Endothelial cell of umbilical vein (primary cell): Measurements from ENCODE around the gene MTMR3.

Source experiments
- EZH2 ChIP-seq: IDR thresholded peaks from 2 replicates; pipeline ENCODE4 v1.6.1; 2012; ENCODE audit warnings: borderline replicate concordance, low read depth, mild to moderate bottlenecking, moderate library complexity, low read length, inconsistent platforms; ENCODE audit not compliant: severe bottlenecking
- FOS ChIP-seq: IDR thresholded peaks from 2 replicates; pipeline ENCODE4 v1.6.1; 2011; ENCODE audit warnings: mild to moderate bottlenecking, low read length, moderate library complexity, borderline replicate concordance; ENCODE audit not compliant: insufficient read depth
- JUN ChIP-seq: IDR thresholded peaks from 2 replicates; pipeline ENCODE4 v1.6.1; 2011; ENCODE audit warnings: borderline replicate concordance, low read depth; ENCODE audit not compliant: insufficient read length, insufficient read depth
- MYC ChIP-seq: IDR thresholded peaks from one replicate; pipeline ENCODE4 v1.6.1; 2011; ENCODE audit warnings: mild to moderate bottlenecking, low read depth, low read length
- POLR2A ChIP-seq: IDR thresholded peaks from 2 replicates; pipeline ENCODE4 v1.6.1; 2012; ENCODE audit warnings: low read depth, mild to moderate bottlenecking, control low read depth, low read length
- POLR2AphosphoS5 ChIP-seq: IDR thresholded peaks from 2 replicates; pipeline ENCODE4 v1.6.1; 2012; ENCODE audit warnings: low read depth, mild to moderate bottlenecking, control low read depth, low read length, moderate library complexity; ENCODE audit not compliant: insufficient read depth
- TF ChIP-seq, protein P1 (sequence below), 2 donors: IDR thresholded peaks; 1 replicate in 1 of 2; 2 replicates in 1 of 2; pipeline ENCODE4 v1.5.1; 2011; ENCODE audit warnings: low read length in 2 of 2, mild to moderate bottlenecking in 2 of 2, moderate library complexity in 2 of 2, control low read depth in 1 of 2, inconsistent platforms in 1 of 2, low read depth in 1 of 2; ENCODE audit not compliant: insufficient read depth in 1 of 2; ENCODE audit errors: extremely low read depth in 1 of 2
- TF ChIP-seq, protein P2 (sequence below): IDR thresholded peaks from 2 replicates; pipeline ENCODE4 v1.6.1; 2011; ENCODE audit not compliant: insufficient read depth, insufficient read length

DNA sequence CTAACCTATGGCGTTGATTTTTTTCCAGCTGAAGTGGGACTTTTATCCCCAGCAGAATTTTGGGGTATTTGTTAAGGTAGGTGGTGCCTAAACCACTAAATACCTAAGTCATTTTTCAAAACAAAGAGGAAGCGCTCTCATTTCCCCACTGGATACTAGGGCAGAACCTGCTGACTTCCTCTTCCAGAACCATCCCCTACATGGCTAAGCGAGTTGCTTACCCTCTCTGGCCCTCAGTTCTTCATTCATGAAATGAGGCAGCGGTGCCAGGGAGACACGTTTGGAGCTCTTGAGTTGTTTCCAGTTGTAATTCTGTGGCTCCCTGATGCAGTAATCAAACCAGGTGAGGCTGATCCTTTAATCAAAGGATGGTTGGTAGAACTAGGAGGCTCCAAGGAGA, 10.0 kb upstream of the MTMR3 start:
- TF ChIP-seq, protein P1, sequence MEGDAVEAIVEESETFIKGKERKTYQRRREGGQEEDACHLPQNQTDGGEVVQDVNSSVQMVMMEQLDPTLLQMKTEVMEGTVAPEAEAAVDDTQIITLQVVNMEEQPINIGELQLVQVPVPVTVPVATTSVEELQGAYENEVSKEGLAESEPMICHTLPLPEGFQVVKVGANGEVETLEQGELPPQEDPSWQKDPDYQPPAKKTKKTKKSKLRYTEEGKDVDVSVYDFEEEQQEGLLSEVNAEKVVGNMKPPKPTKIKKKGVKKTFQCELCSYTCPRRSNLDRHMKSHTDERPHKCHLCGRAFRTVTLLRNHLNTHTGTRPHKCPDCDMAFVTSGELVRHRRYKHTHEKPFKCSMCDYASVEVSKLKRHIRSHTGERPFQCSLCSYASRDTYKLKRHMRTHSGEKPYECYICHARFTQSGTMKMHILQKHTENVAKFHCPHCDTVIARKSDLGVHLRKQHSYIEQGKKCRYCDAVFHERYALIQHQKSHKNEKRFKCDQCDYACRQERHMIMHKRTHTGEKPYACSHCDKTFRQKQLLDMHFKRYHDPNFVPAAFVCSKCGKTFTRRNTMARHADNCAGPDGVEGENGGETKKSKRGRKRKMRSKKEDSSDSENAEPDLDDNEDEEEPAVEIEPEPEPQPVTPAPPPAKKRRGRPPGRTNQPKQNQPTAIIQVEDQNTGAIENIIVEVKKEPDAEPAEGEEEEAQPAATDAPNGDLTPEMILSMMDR (IDR thresholded peaks at IDR 0.05; ENCODE audit: extremely low read depth in 1 of 2, insufficient read depth in 1 of 2, low read depth in 1 of 2, low read length in 2 of 2), result no peak
- TF ChIP-seq POLR2AphosphoS5 (no peak), EZH2 (no peak), POLR2A (no peak), MYC (no peak), FOS (no peak), JUN (no peak)
- TF ChIP-seq, protein P2, sequence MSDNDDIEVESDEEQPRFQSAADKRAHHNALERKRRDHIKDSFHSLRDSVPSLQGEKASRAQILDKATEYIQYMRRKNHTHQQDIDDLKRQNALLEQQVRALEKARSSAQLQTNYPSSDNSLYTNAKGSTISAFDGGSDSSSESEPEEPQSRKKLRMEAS, result no peak
